ENCODE data around the gene RIMS4. TPM values are rescaled to one million over a fixed set of nuclear protein-coding genes. Genes with fewer than 3 reads are reported as not detected.

RIMS4 gene
- total and polyA plus RNA-seq, 2 of the 13 experiments (the other 11 are each of a cell fraction or from before 2014, with no cell fraction given): 0.01 to 0.07 TPM

DNA sequence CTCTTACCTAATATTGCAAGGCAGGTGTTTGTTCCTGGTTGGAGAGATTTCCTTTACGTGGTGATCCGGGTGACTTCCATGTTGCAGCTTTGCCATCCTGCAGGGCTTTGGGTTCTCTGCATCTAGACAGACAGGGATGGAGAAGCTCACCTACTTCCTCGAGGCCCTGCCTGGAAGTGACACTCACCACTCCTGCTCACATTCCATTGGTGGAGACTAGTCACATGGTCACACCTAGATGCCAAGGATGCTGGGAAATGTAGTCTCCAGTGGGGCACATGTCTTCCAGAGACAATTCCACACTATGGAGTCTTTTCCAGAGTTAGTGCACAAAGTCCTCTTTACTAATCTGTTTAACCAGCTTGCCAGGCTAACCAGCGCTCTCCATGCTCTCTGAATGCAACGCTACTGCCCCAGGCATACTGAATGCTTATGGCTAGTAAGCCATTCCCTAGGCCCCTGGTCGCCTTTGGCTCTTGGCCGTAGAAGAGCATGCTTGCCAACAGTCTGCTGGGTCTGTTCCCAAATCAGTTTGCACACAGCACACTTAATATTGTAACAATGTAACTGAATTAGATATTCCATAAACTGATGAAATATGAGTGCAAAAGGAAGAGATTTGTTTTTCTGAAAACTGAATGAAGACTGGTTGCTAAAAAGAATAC, 71.4 kb downstream of the RIMS4 start (continued):
- TF ChIP-seq, protein P1, sequence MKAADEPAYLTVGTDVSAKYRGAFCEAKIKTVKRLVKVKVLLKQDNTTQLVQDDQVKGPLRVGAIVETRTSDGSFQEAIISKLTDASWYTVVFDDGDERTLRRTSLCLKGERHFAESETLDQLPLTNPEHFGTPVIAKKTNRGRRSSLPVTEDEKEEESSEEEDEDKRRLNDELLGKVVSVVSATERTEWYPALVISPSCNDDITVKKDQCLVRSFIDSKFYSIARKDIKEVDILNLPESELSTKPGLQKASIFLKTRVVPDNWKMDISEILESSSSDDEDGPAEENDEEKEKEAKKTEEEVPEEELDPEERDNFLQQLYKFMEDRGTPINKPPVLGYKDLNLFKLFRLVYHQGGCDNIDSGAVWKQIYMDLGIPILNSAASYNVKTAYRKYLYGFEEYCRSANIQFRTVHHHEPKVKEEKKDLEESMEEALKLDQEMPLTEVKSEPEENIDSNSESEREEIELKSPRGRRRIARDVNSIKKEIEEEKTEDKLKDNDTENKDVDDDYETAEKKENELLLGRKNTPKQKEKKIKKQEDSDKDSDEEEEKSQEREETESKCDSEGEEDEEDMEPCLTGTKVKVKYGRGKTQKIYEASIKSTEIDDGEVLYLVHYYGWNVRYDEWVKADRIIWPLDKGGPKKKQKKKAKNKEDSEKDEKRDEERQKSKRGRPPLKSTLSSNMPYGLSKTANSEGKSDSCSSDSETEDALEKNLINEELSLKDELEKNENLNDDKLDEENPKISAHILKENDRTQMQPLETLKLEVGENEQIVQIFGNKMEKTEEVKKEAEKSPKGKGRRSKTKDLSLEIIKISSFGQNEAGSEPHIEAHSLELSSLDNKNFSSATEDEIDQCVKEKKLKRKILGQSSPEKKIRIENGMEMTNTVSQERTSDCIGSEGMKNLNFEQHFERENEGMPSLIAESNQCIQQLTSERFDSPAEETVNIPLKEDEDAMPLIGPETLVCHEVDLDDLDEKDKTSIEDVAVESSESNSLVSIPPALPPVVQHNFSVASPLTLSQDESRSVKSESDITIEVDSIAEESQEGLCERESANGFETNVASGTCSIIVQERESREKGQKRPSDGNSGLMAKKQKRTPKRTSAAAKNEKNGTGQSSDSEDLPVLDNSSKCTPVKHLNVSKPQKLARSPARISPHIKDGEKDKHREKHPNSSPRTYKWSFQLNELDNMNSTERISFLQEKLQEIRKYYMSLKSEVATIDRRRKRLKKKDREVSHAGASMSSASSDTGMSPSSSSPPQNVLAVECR (CRISPR knock-in tag; IDR thresholded peaks at IDR 0.05; ENCODE audit: borderline replicate concordance): peak; percentile 34; the same call in 1 of the 2 replicates
- TF ChIP-seq, protein P2, sequence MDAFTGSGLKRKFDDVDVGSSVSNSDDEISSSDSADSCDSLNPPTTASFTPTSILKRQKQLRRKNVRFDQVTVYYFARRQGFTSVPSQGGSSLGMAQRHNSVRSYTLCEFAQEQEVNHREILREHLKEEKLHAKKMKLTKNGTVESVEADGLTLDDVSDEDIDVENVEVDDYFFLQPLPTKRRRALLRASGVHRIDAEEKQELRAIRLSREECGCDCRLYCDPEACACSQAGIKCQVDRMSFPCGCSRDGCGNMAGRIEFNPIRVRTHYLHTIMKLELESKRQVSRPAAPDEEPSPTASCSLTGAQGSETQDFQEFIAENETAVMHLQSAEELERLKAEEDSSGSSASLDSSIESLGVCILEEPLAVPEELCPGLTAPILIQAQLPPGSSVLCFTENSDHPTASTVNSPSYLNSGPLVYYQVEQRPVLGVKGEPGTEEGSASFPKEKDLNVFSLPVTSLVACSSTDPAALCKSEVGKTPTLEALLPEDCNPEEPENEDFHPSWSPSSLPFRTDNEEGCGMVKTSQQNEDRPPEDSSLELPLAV (CRISPR knock-in tag; conservative IDR thresholded peaks at IDR 0.05; ENCODE audit: low read depth): no peak
- TF ChIP-seq GABPA (IDR thresholded peaks at IDR 0.05; ENCODE audit: low read depth, low read length): peak; percentile 34
- peak; percentile 80 for TF ChIP-seq GABPA (CRISPR knock-in tag; IDR thresholded peaks at IDR 0.05; ENCODE audit: low read depth)
- no peak for TF ChIP-seq SMAD3 (CRISPR knock-in tag; IDR thresholded peaks at IDR 0.05)
- TF ChIP-seq PRMT3 (CRISPR knock-in tag; IDR thresholded peaks at IDR 0.05; ENCODE audit: borderline replicate concordance, low read depth): no peak
- TF ChIP-seq NPAS2 (CRISPR knock-in tag; IDR thresholded peaks at IDR 0.05; ENCODE audit: borderline replicate concordance): no peak
- TF ChIP-seq MTA3 (CRISPR knock-in tag; IDR thresholded peaks at IDR 0.05): no peak
- TF ChIP-seq, protein P3, sequence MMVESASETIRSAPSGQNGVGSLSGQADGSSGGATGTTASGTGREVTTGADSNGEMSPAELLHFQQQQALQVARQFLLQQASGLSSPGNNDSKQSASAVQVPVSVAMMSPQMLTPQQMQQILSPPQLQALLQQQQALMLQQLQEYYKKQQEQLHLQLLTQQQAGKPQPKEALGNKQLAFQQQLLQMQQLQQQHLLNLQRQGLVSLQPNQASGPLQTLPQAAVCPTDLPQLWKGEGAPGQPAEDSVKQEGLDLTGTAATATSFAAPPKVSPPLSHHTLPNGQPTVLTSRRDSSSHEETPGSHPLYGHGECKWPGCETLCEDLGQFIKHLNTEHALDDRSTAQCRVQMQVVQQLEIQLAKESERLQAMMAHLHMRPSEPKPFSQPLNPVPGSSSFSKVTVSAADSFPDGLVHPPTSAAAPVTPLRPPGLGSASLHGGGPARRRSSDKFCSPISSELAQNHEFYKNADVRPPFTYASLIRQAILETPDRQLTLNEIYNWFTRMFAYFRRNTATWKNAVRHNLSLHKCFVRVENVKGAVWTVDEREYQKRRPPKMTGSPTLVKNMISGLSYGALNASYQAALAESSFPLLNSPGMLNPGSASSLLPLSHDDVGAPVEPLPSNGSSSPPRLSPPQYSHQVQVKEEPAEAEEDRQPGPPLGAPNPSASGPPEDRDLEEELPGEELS (CRISPR knock-in tag; IDR thresholded peaks at IDR 0.05): no peak
- no peak for TF ChIP-seq KLF16 (CRISPR knock-in tag; IDR thresholded peaks at IDR 0.05)
- no peak for TF ChIP-seq RARA (CRISPR knock-in tag; IDR thresholded peaks at IDR 0.05)
- no peak for TF ChIP-seq ZNF224 (CRISPR knock-in tag; IDR thresholded peaks at IDR 0.05)
- no peak for TF ChIP-seq ZNF703 (CRISPR knock-in tag; IDR thresholded peaks at IDR 0.05; ENCODE audit: borderline replicate concordance)
- TF ChIP-seq ZNF367 (CRISPR knock-in tag; IDR thresholded peaks at IDR 0.05; ENCODE audit: borderline replicate concordance): no peak
- TF ChIP-seq, protein P4, sequence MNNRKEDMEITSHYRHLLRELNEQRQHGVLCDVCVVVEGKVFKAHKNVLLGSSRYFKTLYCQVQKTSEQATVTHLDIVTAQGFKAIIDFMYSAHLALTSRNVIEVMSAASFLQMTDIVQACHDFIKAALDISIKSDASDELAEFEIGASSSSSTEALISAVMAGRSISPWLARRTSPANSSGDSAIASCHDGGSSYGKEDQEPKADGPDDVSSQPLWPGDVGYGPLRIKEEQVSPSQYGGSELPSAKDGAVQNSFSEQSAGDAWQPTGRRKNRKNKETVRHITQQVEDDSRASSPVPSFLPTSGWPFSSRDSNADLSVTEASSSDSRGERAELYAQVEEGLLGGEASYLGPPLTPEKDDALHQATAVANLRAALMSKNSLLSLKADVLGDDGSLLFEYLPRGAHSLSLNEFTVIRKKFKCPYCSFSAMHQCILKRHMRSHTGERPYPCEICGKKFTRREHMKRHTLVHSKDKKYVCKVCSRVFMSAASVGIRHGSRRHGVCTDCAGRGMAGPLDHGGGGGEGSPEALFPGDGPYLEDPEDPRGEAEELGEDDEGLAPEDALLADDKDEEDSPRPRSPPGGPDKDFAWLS (CRISPR knock-in tag; IDR thresholded peaks at IDR 0.05; ENCODE audit: borderline replicate concordance): no peak
- TF ChIP-seq KDM1A (CRISPR knock-in tag; IDR thresholded peaks at IDR 0.05): no peak
- no peak for TF ChIP-seq ZNF558 (CRISPR knock-in tag; IDR thresholded peaks at IDR 0.05; ENCODE audit: borderline replicate concordance)
- TF ChIP-seq NCOA2 (CRISPR knock-in tag; IDR thresholded peaks at IDR 0.05): no peak
- peak; percentile 50 for TF ChIP-seq CREB1 (IDR thresholded peaks at IDR 0.05)
- TF ChIP-seq CREB1 (CRISPR knock-in tag; IDR thresholded peaks at IDR 0.05): no peak
- TF ChIP-seq SRF (IDR thresholded peaks at IDR 0.05; ENCODE audit: low read depth, low read length): no peak
- peak; percentile 78 for TF ChIP-seq TEAD3 (CRISPR knock-in tag; optimal IDR thresholded peaks at IDR 0.05; ENCODE audit: borderline replicate concordance)
